GM12878 (cell line): ENCODE data around the gene FUT6. TPM values are rescaled to one million over a fixed set of nuclear protein-coding genes. Genes with fewer than 3 reads are reported as not detected.
"Not testable (repeated sequence)": the region's sequence is repeated elsewhere in the genome, so short reads cannot be mapped to it uniquely, and the experiment has no call there.

Experiments used
- ATAC-seq: fragments of 200-7000 bp; cut with Tn5 transposase; 3 replicates; pipeline ENCODE4 v1.9.1; 2020; ENCODE audit warnings: mild to moderate bottlenecking, moderate library complexity
- BruUV-seq: library from RNA; stranded (reverse); fragments of 400-500 nt; replicated peaks from 2 replicates; lab custom pipeline; 2021; lab: Mats Ljungman, UMichigan
- CTCF ChIA-PET: fragments of 300-600 bp; sonication (Branson Sonifier 250); formaldehyde crosslinking; extraction: SDS; loops from one replicate; lab custom pipeline; 2021; ENCODE audit warnings: inconsistent platforms; lab: Yijun Ruan, JAX
- POLR2A ChIA-PET: fragments of 350-600 bp; formaldehyde crosslinking; extraction: SDS; loops from one replicate; lab custom pipeline; 2021; ENCODE audit warnings: inconsistent platforms; lab: Charles Lee
- RAD21 ChIA-PET: fragments of 300-600 bp; sonication (Branson Sonifier 250); formaldehyde crosslinking; loops from one replicate; lab custom pipeline; 2023; ENCODE audit warnings: antibody characterized with exemption; ENCODE audit not compliant: unreplicated experiment; lab: Charles Lee
- SMC1A ChIA-PET: fragments of 300-600 bp; sonication (Branson Sonifier 250); formaldehyde crosslinking; loops from one replicate; lab custom pipeline; 2023; ENCODE audit not compliant: unreplicated experiment, uncharacterized antibody; lab: Charles Lee
- DNase-seq: peaks from one replicate; pipeline ENCODE4 v3.0.0-alpha.2; 2011; ENCODE audit warnings: low read depth, low spot score
- FAIRE-seq: peaks from 3 replicates; lab custom pipeline; 2011; peaks lifted over from hg19 to GRCh38; lab: Jason Lieb, UNC
- H2AFZ ChIP-seq: 2 replicates; pipeline ENCODE4 v1.6.0; 2011; ENCODE audit warnings: low read depth, low read length, control low read depth; ENCODE audit not compliant: control insufficient read depth
- H3K27ac ChIP-seq: 2 replicates; pipeline ENCODE4 v1.5.1; 2011; ENCODE audit warnings: control low read depth; ENCODE audit not compliant: control insufficient read depth, insufficient read depth
- H3K27me3 ChIP-seq, 2 experiments: replicated peaks in 1 of 2; 2 replicates each; pipeline versions ENCODE4 v1.6.0 to v1.6.1; 2011; ENCODE audit warnings: low read length in 1 of 2; ENCODE audit not compliant: control insufficient read depth in 2 of 2, insufficient read depth in 2 of 2
- H3K36me3 ChIP-seq, 2 experiments: 2 replicates each; pipeline ENCODE4 v1.5.1; 2011; ENCODE audit warnings: low read length in 1 of 2; ENCODE audit not compliant: control insufficient read depth in 2 of 2, insufficient read depth in 2 of 2
- H3K4me1 ChIP-seq: 2 replicates; pipeline ENCODE4 v1.6.1; 2011; ENCODE audit warnings: mild to moderate bottlenecking, low read length, moderate library complexity, mixed read lengths; ENCODE audit not compliant: control insufficient read depth, insufficient read depth
- H3K4me2 ChIP-seq: 2 replicates; pipeline ENCODE4 v1.6.0; 2011; ENCODE audit warnings: control low read depth; ENCODE audit not compliant: control insufficient read depth, insufficient read depth
- H3K4me3 ChIP-seq: fragments of 200-600 bp; sonication (generic); 2 replicates; pipeline ENCODE4 v1.5.1; 2016
- H3K79me2 ChIP-seq: 2 replicates; pipeline ENCODE4 v1.6.0; 2011; ENCODE audit warnings: low read length; ENCODE audit not compliant: control insufficient read depth, insufficient read depth
- H3K9ac ChIP-seq: 2 replicates; pipeline ENCODE4 v1.8.0; 2011; ENCODE audit warnings: low read length, control low read depth, mixed read lengths; ENCODE audit not compliant: control insufficient read depth, insufficient read depth
- H3K9me3 ChIP-seq: replicated peaks from 3 replicates; pipeline ENCODE4 v1.5.1; 2011; ENCODE audit warnings: mild to moderate bottlenecking, low read length; ENCODE audit not compliant: control insufficient read depth, insufficient read depth
- H4K20me1 ChIP-seq: 2 replicates; pipeline ENCODE4 v1.6.0; 2011; ENCODE audit not compliant: control insufficient read depth, insufficient read depth
- ETV6 ChIP-seq, 2 experiments: fragments of 450-650 bp in 1 of 2; IDR thresholded peaks in 1 of 2; conservative IDR thresholded peaks in 1 of 2; 2 replicates each; pipeline ENCODE4 v1.6.1; 2014; ENCODE audit warnings: antibody characterized with exemption in 1 of 2, borderline replicate concordance in 1 of 2, low read depth in 1 of 2, mild to moderate bottlenecking in 1 of 2, moderate library complexity in 1 of 2
- JUND ChIP-seq: IDR thresholded peaks from 2 replicates; pipeline ENCODE4 v1.6.1; 2012; ENCODE audit warnings: low read depth, mild to moderate bottlenecking, low read length, improper control_type of control experiment, moderate library complexity
- KLF5 ChIP-seq: fragments of 450-650 bp; IDR thresholded peaks from 2 replicates; pipeline ENCODE4 v1.6.1; 2014; ENCODE audit warnings: mild to moderate bottlenecking; ENCODE audit not compliant: partially characterized antibody
- POLR2A ChIP-seq: IDR thresholded peaks from 2 replicates; pipeline ENCODE4 v1.6.1; 2011; ENCODE audit warnings: low read depth, mild to moderate bottlenecking, low read length
- RFX5 ChIP-seq: IDR thresholded peaks from 2 replicates; pipeline ENCODE4 v1.6.1; 2011; ENCODE audit warnings: low read depth, low read length, improper control_type of control experiment
- SP1 ChIP-seq: IDR thresholded peaks from one replicate; pipeline ENCODE4 v1.6.1; 2011; ENCODE audit warnings: low read depth, low read length
- WGBS: methylation state at CpG from one replicate; pipeline ENCODE4 v1.1.6; 2016; ENCODE audit warnings: low lambda C conversion rate; ENCODE audit not compliant: insufficient replicate concordance, insufficient coverage; ENCODE audit errors: missing lambda C conversion rate; 5-methylcytosine and 5-hydroxymethylcytosine counted together
- in situ Hi-C: fragments of 300-500 bp; cut with MboI; formaldehyde crosslinking; loops from 9 replicates; pipeline ENCODE4 v1.14.3; 2018; ENCODE audit warnings: mixed read lengths
- intact Hi-C: fragments of 100-400 bp; cut with micrococcal nuclease; formaldehyde crosslinking; loops from one replicate; pipeline ENCODE4 v1.14.2; 2022; ENCODE audit not compliant: unreplicated experiment
- polyA plus RNA-seq, 11 experiments: library from polyadenylated mRNA; depleted of rRNA in 4 of 11; unstranded in 6 of 11; stranded (reverse) in 5 of 11; fragments of >200 nt; fragmentation: Nextera tagmentation in 4 of 11; fragmentation: Illumina TruSeq in 1 of 11; extraction: Ambion mirVana in 4 of 11; extraction: Trizol in 1 of 11; gene quantifications; 1 replicate in 1 of 11; 2 replicates in 10 of 11; pipeline versions ENCODE4 v1.2.1 to v1.2.3, GENCODE V29; 2011 to 2016; ENCODE audit warnings: inconsistent platforms in 2 of 11, missing spikeins in 2 of 11, low read depth in 1 of 11
- total RNA-seq, 4 experiments: library from RNA; depleted of rRNA in 3 of 4; stranded (reverse); fragments of >200 nt in 3 of 4; fragmentation: Illumina TruSeq in 1 of 4; extraction: Trizol in 1 of 4; gene quantifications; 2 replicates each; pipeline versions ENCODE4 v1.2.1 to v1.2.3, GENCODE V29; 2013 to 2021

Gene FUT6
- total and polyA plus RNA-seq, 10 of the 15 experiments (the other 5 are each of a cell fraction or from before 2014, with no cell fraction given) = not detected

DNA sequence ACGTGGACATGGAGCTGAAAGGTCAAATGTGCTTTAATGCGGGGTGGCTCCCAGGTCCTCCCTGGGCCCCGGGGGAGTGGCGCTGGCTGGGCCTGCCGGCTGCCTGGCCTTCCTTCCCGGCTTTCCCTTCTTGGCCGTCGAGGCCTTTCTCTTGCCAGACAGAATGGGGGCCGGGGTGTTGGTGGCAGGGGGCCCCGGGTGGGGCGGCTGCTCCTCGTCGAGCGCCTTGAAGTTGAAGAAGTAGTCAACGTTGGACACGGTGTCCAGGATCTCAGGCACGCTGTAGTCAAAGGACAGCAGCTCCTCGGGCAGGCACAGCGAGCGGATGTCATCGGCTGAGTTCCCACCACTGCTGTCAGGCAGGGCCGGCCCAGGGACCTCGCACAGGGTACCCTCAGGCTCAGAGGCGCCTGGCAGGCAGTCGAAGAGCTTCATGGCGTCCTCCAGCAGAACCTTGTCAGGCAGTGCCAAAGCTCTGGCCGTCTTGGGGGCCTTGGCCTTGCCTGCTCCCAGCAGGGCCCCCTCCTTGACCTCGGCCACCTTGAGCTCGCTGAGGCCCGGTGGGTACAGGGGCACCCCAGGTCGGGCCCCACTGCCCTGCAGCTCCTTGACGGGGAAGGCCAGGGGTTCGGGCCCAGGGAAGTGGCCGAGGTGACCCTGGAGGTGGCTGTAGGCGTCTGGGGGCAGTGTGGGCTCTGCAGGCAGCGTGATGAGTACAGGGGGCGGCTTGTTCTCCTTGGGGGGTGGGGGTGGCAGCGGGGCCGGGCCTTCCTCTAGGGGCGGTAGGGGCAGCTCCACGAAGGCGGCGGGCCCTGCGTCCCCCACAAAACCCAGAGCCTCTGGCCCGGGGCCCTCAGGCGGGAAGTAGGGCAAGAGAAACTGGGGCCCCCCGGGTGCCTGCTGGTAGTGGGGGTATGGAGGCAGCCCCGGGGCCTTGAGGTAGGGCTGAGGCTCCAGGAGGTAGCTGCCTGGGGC lies 56.3 kb downstream of the FUT6 start:
- intact Hi-C loops (no loop called here), in situ Hi-C loops (no loop called here)
- WGBS = 92% methylated on average over 26 of the region's 48 CpGs
- no peak overlapping the region for H3K4me3 ChIP-seq
- TF ChIP-seq RFX5 (no peak), SP1 (no peak), POLR2A (peak; percentile 52), ETV6 (conservative IDR thresholded peaks at IDR 0.05 in 1 of 2, IDR thresholded peaks at IDR 0.05 in 1 of 2; ENCODE audit: borderline replicate concordance in 1 of 2, low read depth in 1 of 2) (no peak), KLF5 (no peak)
- ChIA-PET SMC1A (no interaction called here), POLR2A (no interaction called here), RAD21 (no interaction called here), CTCF (no interaction called here)
- H3K36me3 ChIP-seq = peaks cover 0 to 22% of the 10 kb centered on the region in 2 experiments; a peak in 3 of 4 replicates
- DNase-seq = no peak
- no peak for FAIRE-seq
- H3K27me3 ChIP-seq = no peaks in the 10 kb centered on the region
- H3K27ac ChIP-seq = no peak overlapping the region
- no peak overlapping the region for H2AFZ ChIP-seq
- no peaks in the 10 kb centered on the region for H3K9me3 ChIP-seq
- no peak overlapping the region for H3K9ac ChIP-seq
- H3K4me1 ChIP-seq = no peaks in the 10 kb centered on the region
- no peaks in the 10 kb centered on the region for H3K79me2 ChIP-seq
- H4K20me1 ChIP-seq = no peaks in the 10 kb centered on the region
- BruUV-seq = no TSS peak
- H3K4me2 ChIP-seq = no peak overlapping the region
- no peak; the same call in 2 of the 3 replicates for ATAC-seq

DNA sequence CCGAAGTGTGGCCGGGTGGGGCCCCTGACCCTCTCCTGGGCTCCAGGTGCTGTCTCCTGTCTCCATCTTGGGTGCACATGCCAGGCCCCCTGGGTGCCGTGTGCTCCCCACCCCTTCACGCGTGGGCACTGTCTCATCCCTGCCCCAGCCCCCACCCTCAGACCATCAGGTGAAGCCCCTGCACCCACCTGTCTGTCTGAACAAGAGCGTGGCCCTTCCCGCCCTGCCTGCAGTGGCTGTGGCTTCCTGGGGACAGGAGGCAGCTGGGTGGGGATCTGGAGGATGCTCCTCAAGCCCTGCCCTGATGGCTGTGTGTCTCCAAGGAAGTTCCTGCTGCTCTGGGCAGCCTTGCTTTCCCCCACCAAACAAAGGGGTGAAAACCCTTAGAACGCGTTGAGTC lies 57.2 kb downstream of the FUT6 start:
- intact Hi-C loops (no loop called here), in situ Hi-C loops (no loop called here)
- DNase-seq (no peak), ATAC-seq (no peak), FAIRE-seq (no peak)
- no peak overlapping the region for H3K27ac ChIP-seq
- TF ChIP-seq JUND (no peak), POLR2A (peak; percentile 57)
- H3K4me1 ChIP-seq = no peaks in the 10 kb centered on the region
- ChIA-PET POLR2A (no interaction called here), RAD21 (no interaction called here), SMC1A (no interaction called here), CTCF (no interaction called here)
- 94% methylated on average over 9 of the region's 9 CpGs for WGBS
- BruUV-seq = no TSS peak
- no peaks in the 10 kb centered on the region for H3K9me3 ChIP-seq
- H3K79me2 ChIP-seq = no peaks in the 10 kb centered on the region
- no peak overlapping the region for H3K4me2 ChIP-seq
- peaks cover 0 to 19% of the 10 kb centered on the region in 2 experiments; a peak in 3 of 4 replicates for H3K36me3 ChIP-seq
- H2AFZ ChIP-seq = no peak overlapping the region
- no peak overlapping the region for H3K9ac ChIP-seq
- no peaks in the 10 kb centered on the region for H4K20me1 ChIP-seq
- no peaks in the 10 kb centered on the region for H3K27me3 ChIP-seq
- no peak overlapping the region for H3K4me3 ChIP-seq

DNA sequence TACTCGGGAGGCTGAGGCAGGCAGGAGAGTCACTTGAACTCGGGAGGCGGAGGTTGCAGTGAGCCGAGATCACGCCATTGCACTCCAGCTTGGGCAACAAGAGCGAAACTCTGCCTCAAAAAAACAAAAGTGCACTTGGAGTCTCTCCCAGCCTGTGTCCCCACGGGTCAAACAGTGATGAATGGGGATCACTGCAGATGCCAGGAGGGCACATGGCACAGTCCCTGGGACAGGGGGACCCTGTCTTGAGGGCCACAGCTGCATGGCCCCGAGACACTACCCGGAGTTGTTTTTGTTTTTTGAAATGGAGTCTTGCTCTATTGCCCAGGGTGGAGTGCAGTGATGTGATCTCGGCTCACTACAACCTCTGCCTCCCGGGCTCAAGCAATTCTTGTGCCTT lies 58.6 kb downstream of the FUT6 start:
- SMC1A ChIA-PET, H3K4me1 ChIP-seq, H4K20me1 ChIP-seq, H3K79me2 ChIP-seq, H3K9ac ChIP-seq, H3K4me3 ChIP-seq, ATAC-seq, BruUV-seq, FAIRE-seq, H2AFZ ChIP-seq, DNase-seq, H3K27me3 ChIP-seq, in situ Hi-C loops, H3K27ac ChIP-seq, H3K36me3 ChIP-seq, RAD21 ChIA-PET, POLR2A ChIA-PET, intact Hi-C loops, H3K9me3 ChIP-seq, H3K4me2 ChIP-seq: not testable (repeated sequence)
- CTCF ChIA-PET = interaction anchor here (1.5 kb wide), 1 partner anchor 23 kb away, joined by 7 read pairs; no protein-coding TSS in a partner anchor
- WGBS = 87% methylated on average over 11 of the region's 11 CpGs
